HCT116 (cell line): Measurements from ENCODE around the gene RRAGD. TPM values are rescaled to one million over a fixed set of nuclear protein-coding genes. Genes with fewer than 3 reads are reported as not detected.

Experiments
- ATAC-seq: fragments of 200-7000 bp; cut with Tn5 transposase; 2 replicates; pipeline ENCODE4 v1.9.1; 2020; ENCODE audit warnings: mild to moderate bottlenecking, moderate library complexity
- BruUV-seq: library from RNA; stranded (reverse); fragments of 400-500 nt; replicated peaks from 2 replicates; lab custom pipeline; 2021; lab: Mats Ljungman, UMichigan
- CTCF ChIA-PET: fragments of 300-600 bp; sonication (Branson Sonifier 250); formaldehyde crosslinking; loops from one replicate; lab custom pipeline; 2021; ENCODE audit warnings: antibody characterized with exemption; lab: Charles Lee
- POLR2A ChIA-PET: fragments of 300-600, 350-600 bp; sonication (Branson Sonifier 250); formaldehyde crosslinking; loops from one replicate; lab custom pipeline; 2021; ENCODE audit warnings: antibody characterized with exemption; lab: Charles Lee
- RAD21 ChIA-PET, 2 experiments: fragments of 300-600 bp; sonication (Branson Sonifier 250); formaldehyde crosslinking; loops; one replicate each; lab custom pipeline; 2023; ENCODE audit warnings: low total read pairs in 2 of 2; ENCODE audit not compliant: uncharacterized antibody in 2 of 2, unreplicated experiment in 2 of 2, low non-redundant PET in 1 of 2; lab: Charles Lee
- DNase-seq: peaks from one replicate; pipeline ENCODE4 v3.0.0-alpha.2; 2010; ENCODE audit warnings: low read depth, low spot score
- H2AFZ ChIP-seq: fragments of 200-600 bp; shearing (Covaris generic), sonication (generic); 2 replicates; pipeline ENCODE4 v1.6.1; 2017; ENCODE audit warnings: low read depth, mixed run types, mixed read lengths, antibody characterized with exemption, low read length; ENCODE audit not compliant: poor library complexity, severe bottlenecking
- H3K27ac ChIP-seq: 2 replicates; pipeline ENCODE4 v1.5.1; 2012; ENCODE audit warnings: low read depth, low read length
- H3K27me3 ChIP-seq: fragments of 200-600 bp; sonication (generic); 2 replicates; pipeline ENCODE4 v1.6.1; 2016; ENCODE audit warnings: mixed run types, low read length, mixed read lengths; ENCODE audit not compliant: insufficient read depth
- H3K36me3 ChIP-seq, 2 experiments: fragments of 200-500 bp in 1 of 2; fragments of 200-600 bp in 1 of 2; sonication (Bioruptor generic) in 1 of 2; sonication (generic) in 1 of 2; 2 replicates each; pipeline versions ENCODE4 v1.5.1 to v1.6.1; 2014 to 2016; ENCODE audit warnings: low read length in 2 of 2, inconsistent platforms in 1 of 2, mixed read lengths in 1 of 2, mixed run types in 1 of 2; ENCODE audit not compliant: insufficient read depth in 2 of 2, control insufficient read depth in 1 of 2
- H3K4me1 ChIP-seq, 2 experiments: fragments of 200-600 bp in 1 of 2; sonication (generic) in 1 of 2; 2 replicates each; pipeline versions ENCODE4 v1.5.1 to v1.6.1; 2012 to 2017; ENCODE audit warnings: low read length in 2 of 2, inconsistent platforms in 1 of 2, mild to moderate bottlenecking in 1 of 2, mixed read lengths in 1 of 2, mixed run types in 1 of 2, moderate library complexity in 1 of 2; ENCODE audit not compliant: insufficient read depth in 2 of 2, control insufficient read depth in 1 of 2
- H3K4me2 ChIP-seq: fragments of 200-600 bp; sonication (generic); 2 replicates; pipeline ENCODE4 v1.6.1; 2017; ENCODE audit warnings: mixed run types, low read length, mixed read lengths
- H3K4me3 ChIP-seq, 2 experiments: fragments of 200-600 bp in 1 of 2; sonication (generic) in 1 of 2; replicated peaks in 1 of 2; 2 replicates each; pipeline ENCODE4 v1.5.1; 2011 to 2016; ENCODE audit warnings: low read length in 2 of 2, control low read depth in 1 of 2, low read depth in 1 of 2, mild to moderate bottlenecking in 1 of 2, mixed read lengths in 1 of 2, mixed run types in 1 of 2
- H3K79me2 ChIP-seq: fragments of 200-600 bp; sonication (generic); 2 replicates; pipeline ENCODE4 v1.6.1; 2017; ENCODE audit warnings: mild to moderate bottlenecking, mixed run types, low read length, moderate library complexity, mixed read lengths; ENCODE audit not compliant: insufficient read depth
- H3K9ac ChIP-seq: fragments of 200-600 bp; sonication (generic); 2 replicates; pipeline ENCODE4 v1.6.1; 2016; ENCODE audit warnings: low read length, mixed read lengths
- H3K9me2 ChIP-seq: fragments of 200-600 bp; sonication (generic), shearing (Covaris generic); 2 replicates; pipeline ENCODE4 v1.6.1; 2017; ENCODE audit warnings: mixed run types, mild to moderate bottlenecking, moderate library complexity; ENCODE audit not compliant: insufficient read depth
- H3K9me3 ChIP-seq, 2 experiments: fragments of 200-500 bp in 1 of 2; fragments of 200-600 bp in 1 of 2; sonication (Bioruptor generic) in 1 of 2; sonication (generic) in 1 of 2; 2 replicates each; pipeline ENCODE4 v1.6.1; 2014 to 2017; ENCODE audit warnings: low read length in 2 of 2, mixed read lengths in 2 of 2, inconsistent platforms in 1 of 2, low read depth in 1 of 2, mild to moderate bottlenecking in 1 of 2, mixed run types in 1 of 2, moderate library complexity in 1 of 2; ENCODE audit not compliant: control insufficient read depth in 1 of 2, insufficient read depth in 1 of 2
- H4K20me1 ChIP-seq: fragments of 200-600 bp; sonication (generic), shearing (Covaris generic); 2 replicates; pipeline ENCODE4 v1.6.1; 2017; ENCODE audit warnings: mixed run types, mild to moderate bottlenecking, moderate library complexity; ENCODE audit not compliant: insufficient read depth
- CEBPB ChIP-seq: IDR thresholded peaks from 2 replicates; pipeline ENCODE4 v1.6.1; 2012; ENCODE audit warnings: low read depth
- CTCF ChIP-seq, 3 experiments: fragments of 200-600 bp in 1 of 3; sonication (generic) in 1 of 3; IDR thresholded peaks in 2 of 3; conservative IDR thresholded peaks in 1 of 3; 2 replicates each; pipeline ENCODE4 v1.5.1; 2012 to 2017; ENCODE audit warnings: low read depth in 2 of 3, low read length in 2 of 3, antibody characterized with exemption in 1 of 3, borderline replicate concordance in 1 of 3, control low read depth in 1 of 3, mild to moderate bottlenecking in 1 of 3, mixed read lengths in 1 of 3, mixed run types in 1 of 3, moderate library complexity in 1 of 3; ENCODE audit not compliant: insufficient read depth in 1 of 3
- EGR1 ChIP-seq: IDR thresholded peaks from 2 replicates; pipeline ENCODE4 v1.6.1; 2012; ENCODE audit warnings: low read depth
- ELF1 ChIP-seq: IDR thresholded peaks from 2 replicates; pipeline ENCODE4 v1.6.1; 2012; ENCODE audit warnings: low read depth, borderline replicate concordance
- EZH2phosphoT487 ChIP-seq: fragments of 200-600 bp; IDR thresholded peaks from 2 replicates; pipeline ENCODE4 v1.6.1; 2018; ENCODE audit warnings: antibody characterized with exemption, borderline replicate concordance
- FOSL1 ChIP-seq: IDR thresholded peaks from 2 replicates; pipeline ENCODE4 v1.6.1; 2012; ENCODE audit warnings: low read depth
- JUND ChIP-seq: IDR thresholded peaks from 2 replicates; pipeline ENCODE4 v1.6.1; 2012
- SIN3A ChIP-seq: IDR thresholded peaks from 2 replicates; pipeline ENCODE4 v1.6.1; 2012; ENCODE audit warnings: low read depth
- SP1 ChIP-seq: IDR thresholded peaks from 2 replicates; pipeline ENCODE4 v1.6.1; 2012; ENCODE audit warnings: low read depth
- SRF ChIP-seq: IDR thresholded peaks from 2 replicates; pipeline ENCODE4 v1.6.1; 2012; ENCODE audit warnings: low read depth
- YY1 ChIP-seq: IDR thresholded peaks from 2 replicates; pipeline ENCODE4 v1.6.1; 2011; ENCODE audit warnings: low read length, low read depth, moderate library complexity, mild to moderate bottlenecking; ENCODE audit not compliant: insufficient replicate concordance; ENCODE audit errors: extremely low read depth
- ZFX ChIP-seq: fragments of 450-650 bp; IDR thresholded peaks from 2 replicates; pipeline ENCODE4 v1.6.1; 2017
- ZNF274 ChIP-seq: fragments of 200-500 bp; sonication (Bioruptor generic); IDR thresholded peaks from 2 replicates; pipeline ENCODE4 v1.6.1; 2014; ENCODE audit warnings: mild to moderate bottlenecking, low read depth, low read length, inconsistent platforms
- intact Hi-C: fragments of 100-400 bp; cut with micrococcal nuclease; formaldehyde crosslinking; loops from 2 replicates; pipeline ENCODE4 v1.10.0; 2022
- total RNA-seq: library from RNA; stranded (reverse); gene quantifications from one replicate; pipeline ENCODE4 v1.2.1, GENCODE V29; 2021; ENCODE audit not compliant: unreplicated experiment
- TF ChIP-seq, protein P1 (sequence below): IDR thresholded peaks from 2 replicates; pipeline ENCODE4 v1.6.1; 2012
- TF ChIP-seq, protein P2 (sequence below): IDR thresholded peaks from 2 replicates; pipeline ENCODE4 v1.6.1; 2011; ENCODE audit warnings: mild to moderate bottlenecking, low read length, moderate library complexity; ENCODE audit not compliant: insufficient replicate concordance; ENCODE audit errors: extremely low read depth

RRAGD gene
- total RNA-seq, 1 experiment from 2014 or later, result 15.9 TPM

- CTCF ChIA-PET, result no interaction called here
- Histone ChIP-seq H4K20me1 (no peaks in the 10 kb centered on the region), H3K4me2 (no peak overlapping the region), H3K79me2 (no peaks in the 10 kb centered on the region), H3K27ac (no peak overlapping the region), H3K36me3 (no peaks in the 10 kb centered on the region), H3K9me3 (no peaks in the 10 kb centered on the region), H3K4me1 (no peaks in the 10 kb centered on the region), H2AFZ (no peak overlapping the region), H3K4me3 (no peak overlapping the region), H3K9ac (no peak overlapping the region), H3K9me2 (no peaks in the 10 kb centered on the region), H3K27me3 (no peaks in the 10 kb centered on the region)
- no TSS peak for BruUV-seq
- POLR2A ChIA-PET, result no interaction called here
- DNase-seq (no peak), ATAC-seq (no peak)
- RAD21 ChIA-PET, result no interaction called here
- intact Hi-C loops, result no loop called here
- TF ChIP-seq, protein P1, sequence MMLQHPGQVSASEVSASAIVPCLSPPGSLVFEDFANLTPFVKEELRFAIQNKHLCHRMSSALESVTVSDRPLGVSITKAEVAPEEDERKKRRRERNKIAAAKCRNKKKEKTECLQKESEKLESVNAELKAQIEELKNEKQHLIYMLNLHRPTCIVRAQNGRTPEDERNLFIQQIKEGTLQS, result no peak
- TF ChIP-seq SRF (no peak), EGR1 (no peak), FOSL1 (no peak), ELF1 (no peak)
Measured at GRCh38 chr6:89443658-89444057, 31.6 kb upstream of the RRAGD start.

DNA sequence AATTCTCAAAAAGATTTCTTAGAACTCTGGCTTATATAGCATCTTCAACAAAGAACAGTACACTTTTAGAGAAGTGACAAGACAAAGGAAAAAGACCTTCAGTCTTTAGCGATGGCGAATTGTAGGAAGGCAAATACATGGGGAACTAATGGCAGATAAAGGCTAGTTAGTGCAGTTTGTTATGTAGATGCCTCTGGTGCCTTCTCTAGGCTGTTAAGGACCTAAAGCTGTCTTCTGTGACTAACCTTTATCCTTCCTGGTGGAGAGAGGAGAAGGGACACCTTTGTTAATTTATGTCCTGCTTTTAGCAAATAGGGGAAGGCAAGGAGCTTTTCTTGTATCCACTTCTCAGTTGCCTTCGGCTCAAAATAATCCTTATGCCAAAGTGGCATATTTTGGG lies 28.1 kb upstream of the RRAGD start:
- Histone ChIP-seq H3K27ac (no peak overlapping the region), H3K79me2 (no peaks in the 10 kb centered on the region), H3K36me3 (no peaks in the 10 kb centered on the region), H3K4me2 (no peak overlapping the region), H3K9ac (no peak overlapping the region), H3K4me1 (peaks cover 0 to 8% of the 10 kb centered on the region in 2 experiments; a peak in 2 of 4 replicates), H2AFZ (no peak overlapping the region), H3K27me3 (no peaks in the 10 kb centered on the region), H3K9me2 (no peaks in the 10 kb centered on the region), H3K9me3 (no peaks in the 10 kb centered on the region), H4K20me1 (no peaks in the 10 kb centered on the region)
- DNase-seq, result no peak
- BruUV-seq, result no TSS peak
- intact Hi-C loops, result no loop called here
- TF ChIP-seq SP1 (no peak), JUND (no peak), CEBPB (no peak), EZH2phosphoT487 (no peak), FOSL1 (no peak), ZNF274 (no peak), SIN3A (no peak), CTCF (IDR thresholded peaks at IDR 0.05 in 2 of 3, conservative IDR thresholded peaks at IDR 0.05 in 1 of 3; ENCODE audit: borderline replicate concordance in 1 of 3, insufficient read depth in 1 of 3, low read depth in 2 of 3, low read length in 2 of 3) (no peak), ZFX (no peak), YY1 (no peak)
- TF ChIP-seq, protein P1, result no peak
- TF ChIP-seq, protein P2, sequence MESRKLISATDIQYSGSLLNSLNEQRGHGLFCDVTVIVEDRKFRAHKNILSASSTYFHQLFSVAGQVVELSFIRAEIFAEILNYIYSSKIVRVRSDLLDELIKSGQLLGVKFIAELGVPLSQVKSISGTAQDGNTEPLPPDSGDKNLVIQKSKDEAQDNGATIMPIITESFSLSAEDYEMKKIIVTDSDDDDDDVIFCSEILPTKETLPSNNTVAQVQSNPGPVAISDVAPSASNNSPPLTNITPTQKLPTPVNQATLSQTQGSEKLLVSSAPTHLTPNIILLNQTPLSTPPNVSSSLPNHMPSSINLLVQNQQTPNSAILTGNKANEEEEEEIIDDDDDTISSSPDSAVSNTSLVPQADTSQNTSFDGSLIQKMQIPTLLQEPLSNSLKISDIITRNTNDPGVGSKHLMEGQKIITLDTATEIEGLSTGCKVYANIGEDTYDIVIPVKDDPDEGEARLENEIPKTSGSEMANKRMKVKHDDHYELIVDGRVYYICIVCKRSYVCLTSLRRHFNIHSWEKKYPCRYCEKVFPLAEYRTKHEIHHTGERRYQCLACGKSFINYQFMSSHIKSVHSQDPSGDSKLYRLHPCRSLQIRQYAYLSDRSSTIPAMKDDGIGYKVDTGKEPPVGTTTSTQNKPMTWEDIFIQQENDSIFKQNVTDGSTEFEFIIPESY, result no peak
- TF ChIP-seq, all 23 proteins: peak for 0
- RAD21 ChIA-PET, result no interaction called here
- POLR2A ChIA-PET, result no interaction called here
- H3K4me3 ChIP-seq, result no peak overlapping the region
- CTCF ChIA-PET, result no interaction called here
- no peak for ATAC-seq
